Adrenal gland (tissue), 12 donors: ENCODE measurements around the gene NXPE3. TPM values are rescaled to one million over a fixed set of nuclear protein-coding genes. Genes with fewer than 3 reads are reported as not detected.

Source experiments
- DNase-seq, 7 donors: peaks; one replicate each; pipeline ENCODE4 v3.0.0-alpha.2; 2019 to 2020
- H3K27ac ChIP-seq, 5 donors: fragments of 200-600 bp; sonication (generic) in 4 of 5; 1 replicate in 3 of 5; 2 replicates in 2 of 5; pipeline versions ENCODE4 v1.5.1 to v1.8.0; 2016 to 2020; ENCODE audit warnings: mild to moderate bottlenecking in 1 of 5
- H3K27me3 ChIP-seq: fragments of 200-600 bp; 2 replicates; pipeline ENCODE4 v1.8.0; 2021
- H3K36me3 ChIP-seq, 2 donors: fragments of 200-600 bp; replicated peaks in 1 of 2; 1 replicate in 1 of 2; 2 replicates in 1 of 2; pipeline versions ENCODE4 v1.5.1 to v1.8.0; 2018 to 2022
- H3K4me1 ChIP-seq, 2 donors: fragments of 200-600 bp; replicated peaks in 1 of 2; 1 replicate in 1 of 2; 2 replicates in 1 of 2; pipeline versions ENCODE4 v1.5.1 to v1.8.0; 2018 to 2021
- H3K4me3 ChIP-seq, 4 donors: fragments of 200-600 bp; sonication (generic) in 3 of 4; one replicate each; pipeline ENCODE4 v1.5.1; 2016 to 2018
- H3K9me3 ChIP-seq, 3 donors: fragments of 200-600 bp; sonication (generic) in 1 of 3; replicated peaks in 1 of 3; 1 replicate in 2 of 3; 2 replicates in 1 of 3; pipeline versions ENCODE4 v1.5.1 to v1.8.0; 2016 to 2021
- CTCF ChIP-seq, 6 experiments: fragments of 450-650 bp in 4 of 6; fragments of 200-600 bp in 2 of 6; sonication (generic) in 1 of 6; IDR thresholded peaks; 1 replicate in 5 of 6; 2 replicates in 1 of 6; pipeline versions ENCODE4 v1.5.1 to v1.8.0; 2016 to 2021; ENCODE audit warnings: antibody characterized with exemption in 6 of 6, mild to moderate bottlenecking in 2 of 6, moderate library complexity in 1 of 6
- POLR2A ChIP-seq, 2 donors: fragments of 450-650 bp; IDR thresholded peaks; one replicate each; pipeline ENCODE4 v1.6.1; 2017; ENCODE audit warnings: antibody characterized with exemption in 2 of 2, mild to moderate bottlenecking in 2 of 2, moderate library complexity in 1 of 2
- WGBS, 4 donors: extraction: QIAGEN DNeasy Blood & Tissue Kit in 2 of 4; methylation state at CpG; one replicate each; pipeline versions ENCODE4 v1.1.5 to v1.1.7; 2013 to 2017; 5-methylcytosine and 5-hydroxymethylcytosine counted together
- intact Hi-C, 2 donors: fragments of 100-400 bp; cut with DNase I; formaldehyde crosslinking; loops; one replicate each; pipeline versions ENCODE4 v1.14.1 to v1.15.0; 2022 to 2023
- polyA plus RNA-seq, 3 donors: library from polyadenylated mRNA; stranded (reverse); fragments of 200-250 nt in 2 of 3; fragments of 350-450 nt in 1 of 3; fragmentation: Illumina TruSeq in 1 of 3; extraction: RNeasy Lipid Tissue Mini Kit (QIAGEN cat#74804) in 1 of 3; gene quantifications; one replicate each; pipeline ENCODE4 v1.2.3, GENCODE V29; 2013 to 2014
- total RNA-seq, 9 donors: library from RNA; depleted of rRNA in 4 of 9; stranded (reverse); fragments of >200 nt in 4 of 9; fragments of 120-200 nt in 1 of 9; fragmentation: NEBNext Ultra II Directional in 1 of 9; extraction: Animal tissue kit (Norgen Biotek cat#: 25700) in 1 of 9; gene quantifications; one replicate each; pipeline versions ENCODE4 v1.1.0 to v1.2.4, GENCODE V29; 2013 to 2023
- donor health status: healthy with polysubstance abuse.
- donor health status: Bipolar disorder and iron deficiency.
- donor health status: DM: yes; HTN: yes; CAD: no.
- donor health status: DM: no; HTN: no; CAD: no.
- donor health status: DM: no; HTN: no; CAD: no.
- donor health status: DM: yes; HTN: yes; CAD: no.

NXPE3 gene
- total and polyA plus RNA-seq, 12 donors: 2.7 to 25.2 (median 7.8) TPM

GRCh38 chr3:101819649-101820206 lies 40.7 kb downstream of the NXPE3 start:
- Histone ChIP-seq H3K9me3 (no peaks in the 10 kb centered on the region), H3K4me3 (no peak overlapping the region), H3K27me3 (no peaks in the 10 kb centered on the region), H3K27ac (no peak overlapping the region), H3K36me3 (peaks cover 0 to 6% of the 10 kb centered on the region in 2 donors), H3K4me1 (no peaks in the 10 kb centered on the region)
- no peak for DNase-seq
- WGBS, 4 donors: 76 to 80% (median 78%) methylated on average over 2 of the region's 2 CpGs
- intact Hi-C loops: loop anchor here in 1 of 2 donors (10.0 kb wide), 1 partner anchor 45 kb away; no protein-coding TSS in a partner anchor
- TF ChIP-seq POLR2A (IDR thresholded peaks at IDR 0.05) (no peak), CTCF (IDR thresholded peaks at IDR 0.05) (no peak)

- TF ChIP-seq POLR2A (IDR thresholded peaks at IDR 0.05) (no peak), CTCF (IDR thresholded peaks at IDR 0.05) (no peak)
- H3K9me3 ChIP-seq: no peaks in the 10 kb centered on the region
- H3K27me3 ChIP-seq: no peaks in the 10 kb centered on the region
- H3K27ac ChIP-seq: no peak overlapping the region
- no peak for DNase-seq
- WGBS, 4 donors: 94 to 99% (median 98%) methylated on average over 12 to 19 of the region's 19 CpGs
- intact Hi-C loops: no loop called here
- peaks cover 3 to 15% of the 10 kb centered on the region in 2 donors for H3K4me1 ChIP-seq
- no peak overlapping the region for H3K4me3 ChIP-seq
- peaks cover 0 to 6% of the 10 kb centered on the region in 2 donors for H3K36me3 ChIP-seq
Measured at GRCh38 chr3:101821503-101821902, 42.5 kb downstream of the NXPE3 start.

- Histone ChIP-seq H3K27me3 (no peaks in the 10 kb centered on the region), H3K36me3 (peaks cover 0 to 6% of the 10 kb centered on the region in 2 donors), H3K9me3 (no peaks in the 10 kb centered on the region), H3K4me3 (no peak overlapping the region), H3K27ac (no peak overlapping the region), H3K4me1 (peaks cover 15 to 27% of the 10 kb centered on the region in 2 donors)
- intact Hi-C loops: no loop called here
- TF ChIP-seq CTCF (IDR thresholded peaks at IDR 0.05) (no peak), POLR2A (IDR thresholded peaks at IDR 0.05) (no peak)
- 67 to 85% (median 77%) methylated on average over 5 of the region's 5 CpGs for WGBS, 4 donors
- peak in 2 of 7 donors; percentile 37 to 52 for DNase-seq
Measured at GRCh38 chr3:101823525-101823924, 44.5 kb downstream of the NXPE3 start.

- H3K27me3 ChIP-seq: no peaks in the 10 kb centered on the region
- peaks cover 27 to 39% of the 10 kb centered on the region in 2 donors for H3K4me1 ChIP-seq
- peaks cover 0 to 6% of the 10 kb centered on the region in 2 donors for H3K36me3 ChIP-seq
- 44 to 60% (median 45%) methylated on average over 3 of the region's 3 CpGs for WGBS, 4 donors
- DNase-seq: no peak
- no peak overlapping the region for H3K4me3 ChIP-seq
- no peaks in the 10 kb centered on the region for H3K9me3 ChIP-seq
- TF ChIP-seq POLR2A (IDR thresholded peaks at IDR 0.05): no peak
- no peak for TF ChIP-seq CTCF (IDR thresholded peaks at IDR 0.05)
- intact Hi-C loops: no loop called here
- H3K27ac ChIP-seq: no peak overlapping the region
Measured at GRCh38 chr3:101824702-101825101, 45.7 kb downstream of the NXPE3 start.
